ENCODE measurements around the gene KLF11.
"Not testable (repeated sequence)": the region's sequence is repeated elsewhere in the genome, so short reads cannot be mapped to it uniquely, and the experiment has no call there.

KLF11 gene

DNA sequence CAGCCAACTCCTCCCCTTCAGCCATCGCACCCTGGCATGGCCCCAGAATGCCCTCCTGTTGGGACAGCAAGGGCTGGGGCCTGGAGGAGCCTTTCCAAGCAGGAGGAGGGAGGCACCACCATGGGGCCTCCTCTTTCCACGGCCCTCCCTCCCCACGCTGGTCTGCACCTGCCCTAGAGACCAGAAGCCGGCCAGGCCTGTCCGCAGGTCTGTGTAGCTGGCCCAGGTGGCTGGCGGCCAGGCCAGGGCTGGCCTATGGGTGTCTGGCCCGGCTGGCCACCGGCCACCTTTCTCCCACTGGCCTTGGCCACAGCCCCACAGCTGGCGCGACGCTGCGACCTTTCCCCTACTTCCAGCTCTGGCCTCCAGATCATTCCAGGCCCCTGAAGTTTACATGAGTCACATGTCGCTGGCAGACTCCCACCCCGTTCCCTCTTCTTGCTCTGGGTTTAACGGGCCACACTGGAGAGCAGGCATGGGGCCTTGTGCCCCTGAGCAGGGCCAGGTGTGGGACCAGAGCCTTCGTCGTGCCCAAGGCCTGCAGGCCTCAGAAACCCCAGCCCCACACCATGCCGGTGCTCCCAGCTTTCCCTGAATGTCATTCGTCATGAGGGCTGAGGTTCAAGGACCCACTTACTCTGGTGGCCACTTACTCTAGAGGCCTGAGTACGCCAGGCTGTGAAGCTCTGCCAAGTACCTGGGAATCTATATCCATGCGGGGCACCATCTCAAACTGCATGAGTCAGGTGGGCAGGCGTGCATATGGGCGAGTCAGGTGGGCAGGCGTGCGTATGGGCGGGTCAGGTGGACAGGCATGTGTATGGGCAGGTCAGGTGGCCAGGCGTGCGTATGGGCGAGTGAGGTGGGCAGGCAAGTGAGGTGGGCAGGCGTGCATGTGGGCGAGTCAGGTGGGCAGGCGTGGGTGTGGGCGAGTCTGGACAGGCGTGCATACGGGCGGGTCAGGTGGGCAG lies 33.3 kb upstream of the KLF11 start:
- DNase-seq = no peak

DNA sequence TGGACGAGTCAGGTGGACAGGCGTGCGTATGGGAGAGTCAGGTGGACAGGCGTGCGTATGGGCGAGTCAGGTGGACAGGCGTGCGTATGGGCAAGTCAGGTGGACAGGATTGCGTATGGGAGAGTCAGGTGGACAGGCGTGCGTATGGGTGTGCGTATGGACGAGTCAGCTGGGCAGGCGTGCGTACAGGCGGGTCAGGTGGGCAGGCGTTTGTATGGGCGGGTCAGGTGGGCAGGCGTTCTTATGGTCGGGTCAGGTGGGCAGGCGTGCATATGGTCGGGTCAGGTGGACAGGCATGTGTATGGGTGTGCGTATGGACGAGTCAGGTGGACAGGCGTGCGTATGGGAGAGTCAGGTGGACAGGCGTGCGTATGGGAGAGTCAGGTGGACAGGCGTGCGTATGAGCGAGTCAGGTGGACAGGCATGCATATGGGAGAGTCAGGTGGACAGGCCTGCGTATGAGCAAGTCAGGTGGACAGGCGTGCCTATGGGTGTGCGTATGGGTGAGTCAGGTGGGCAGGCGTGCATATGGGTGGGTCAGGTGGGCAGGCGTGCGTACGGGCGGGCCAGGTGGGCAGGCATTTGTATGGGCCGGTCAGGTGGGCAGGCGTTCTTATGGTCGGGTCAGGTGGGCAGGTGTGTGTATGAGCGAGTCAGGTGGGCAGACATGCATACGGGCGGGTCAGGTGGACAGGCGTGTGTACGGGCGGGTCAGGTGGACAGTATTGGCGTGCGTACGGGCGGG lies 32.3 kb upstream of the KLF11 start:
- DNase-seq = not testable (repeated sequence)

DNA sequence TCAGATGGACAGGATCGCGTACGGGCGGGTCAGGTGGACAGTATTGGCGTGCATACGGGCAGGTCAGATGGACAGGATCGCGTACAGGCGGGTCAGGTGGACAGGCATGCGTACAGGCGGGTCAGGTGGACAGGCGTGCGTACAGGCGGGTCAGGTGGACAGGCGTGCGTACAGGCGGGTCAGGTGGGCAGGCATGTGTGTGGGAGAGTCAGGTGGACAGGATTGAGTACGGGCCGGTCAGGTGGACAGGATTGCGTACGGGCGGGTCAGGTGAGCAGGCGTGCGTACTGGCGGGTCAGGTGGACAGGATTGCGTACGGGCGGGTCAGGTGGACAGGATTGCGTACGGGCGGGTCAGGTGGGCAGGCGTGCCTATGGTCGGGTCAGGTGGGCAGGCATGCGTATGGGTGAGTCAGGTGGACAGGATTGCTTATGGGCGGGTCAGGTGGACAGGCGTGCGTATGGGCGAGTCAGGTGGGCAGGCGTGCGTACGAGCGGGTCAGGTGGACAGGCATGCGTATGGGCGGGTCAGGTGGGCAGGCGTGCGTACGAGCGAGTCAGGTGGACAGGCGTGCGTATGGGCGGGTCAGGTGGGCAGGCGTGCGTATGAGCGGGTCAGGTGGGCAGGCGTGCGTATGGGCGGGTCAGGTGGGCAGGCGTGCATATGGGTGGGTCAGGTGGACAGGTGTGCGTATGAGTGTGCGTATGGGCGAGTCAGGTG lies 31.6 kb upstream of the KLF11 start:
- not testable (repeated sequence) for DNase-seq

DNA sequence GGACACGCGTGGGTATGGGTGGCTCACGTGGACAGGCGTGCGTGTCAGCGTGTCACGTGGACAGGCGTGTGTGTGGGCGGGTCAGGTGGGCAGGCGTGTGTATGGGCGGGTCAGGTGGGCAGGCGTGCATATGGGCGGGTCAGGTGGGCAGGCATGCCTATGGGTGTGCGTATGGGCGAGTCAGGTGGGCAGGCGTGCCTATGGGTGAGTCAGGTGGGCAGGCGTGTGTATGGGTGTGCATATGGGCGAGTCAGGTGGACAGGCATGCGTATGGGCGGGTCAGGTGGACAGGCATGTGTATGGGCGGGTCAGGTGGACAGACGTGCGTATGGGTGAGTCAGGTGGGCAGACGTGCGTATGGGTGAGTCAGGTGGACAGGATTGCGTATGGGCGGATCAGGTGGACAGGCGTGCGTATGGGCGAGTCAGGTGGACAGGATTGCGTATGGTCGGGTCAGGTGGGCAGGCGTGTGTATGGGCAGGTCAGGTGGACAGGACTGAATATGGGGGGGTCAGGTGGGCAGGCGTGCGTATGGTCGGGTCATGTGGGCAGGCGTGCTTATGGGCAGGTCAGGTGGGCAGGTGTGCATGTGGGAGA lies 30.9 kb upstream of the KLF11 start:
- not testable (repeated sequence) for DNase-seq

DNA sequence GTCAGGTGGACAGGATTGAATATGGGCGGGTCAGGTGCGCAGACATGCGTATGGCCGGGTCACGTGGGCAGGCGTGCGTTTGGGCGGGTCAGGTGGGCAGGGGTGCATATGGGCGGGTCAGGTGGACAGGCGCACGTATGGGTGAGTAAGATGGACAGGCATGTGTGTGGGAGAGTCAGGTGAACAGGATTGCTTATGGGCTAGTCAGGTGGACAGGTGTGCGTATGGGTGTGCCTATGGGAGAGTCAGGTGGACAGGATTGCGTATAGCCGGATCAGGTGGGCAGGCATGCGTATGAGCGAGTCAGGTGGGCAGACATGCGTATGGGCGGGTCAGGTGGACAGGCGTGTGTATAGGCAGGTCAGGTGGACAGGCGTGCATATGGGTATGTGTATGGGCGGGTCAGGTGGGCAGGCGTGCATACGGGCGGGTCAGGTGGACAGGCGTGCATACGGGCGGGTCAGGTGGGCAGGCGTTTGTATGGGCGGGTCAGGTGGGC lies 30.3 kb upstream of the KLF11 start:
- no peak for DNase-seq

DNA sequence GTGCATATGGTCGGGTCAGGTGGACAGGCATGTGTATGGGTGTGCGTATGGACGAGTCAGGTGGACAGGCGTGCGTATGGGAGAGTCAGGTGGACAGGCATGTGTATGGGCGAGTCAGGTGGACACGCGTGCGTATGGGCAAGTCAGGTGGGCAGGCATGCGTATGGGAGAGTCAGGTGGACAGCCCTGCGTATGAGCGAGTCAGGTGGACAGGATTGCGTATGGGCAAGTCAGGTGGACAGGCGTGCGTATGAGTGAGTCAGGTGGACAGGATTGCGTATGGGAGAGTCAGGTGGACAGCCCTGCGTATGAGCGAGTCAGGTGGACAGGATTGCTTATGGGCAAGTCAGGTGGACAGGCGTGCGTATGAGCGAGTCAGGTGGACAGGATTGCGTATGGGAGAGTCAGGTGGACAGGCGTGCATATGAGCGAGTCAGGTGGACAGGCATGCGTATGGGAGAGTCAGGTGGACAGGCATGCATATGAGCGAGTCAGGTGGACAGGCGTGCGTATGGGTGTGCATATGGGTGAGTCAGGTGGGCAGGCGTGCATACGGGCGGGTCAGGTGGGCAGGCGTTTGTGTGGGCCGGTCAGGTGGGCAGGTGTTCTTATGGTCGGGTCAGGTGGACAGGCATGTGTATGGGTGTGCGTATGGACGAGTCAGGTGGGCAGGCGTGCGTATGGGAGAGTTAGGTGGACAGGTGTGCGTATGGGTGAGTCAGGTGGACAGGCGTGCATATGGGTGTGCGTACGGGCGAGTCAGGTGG lies 29.5 kb upstream of the KLF11 start:
- DNase-seq = not testable (repeated sequence)

DNA sequence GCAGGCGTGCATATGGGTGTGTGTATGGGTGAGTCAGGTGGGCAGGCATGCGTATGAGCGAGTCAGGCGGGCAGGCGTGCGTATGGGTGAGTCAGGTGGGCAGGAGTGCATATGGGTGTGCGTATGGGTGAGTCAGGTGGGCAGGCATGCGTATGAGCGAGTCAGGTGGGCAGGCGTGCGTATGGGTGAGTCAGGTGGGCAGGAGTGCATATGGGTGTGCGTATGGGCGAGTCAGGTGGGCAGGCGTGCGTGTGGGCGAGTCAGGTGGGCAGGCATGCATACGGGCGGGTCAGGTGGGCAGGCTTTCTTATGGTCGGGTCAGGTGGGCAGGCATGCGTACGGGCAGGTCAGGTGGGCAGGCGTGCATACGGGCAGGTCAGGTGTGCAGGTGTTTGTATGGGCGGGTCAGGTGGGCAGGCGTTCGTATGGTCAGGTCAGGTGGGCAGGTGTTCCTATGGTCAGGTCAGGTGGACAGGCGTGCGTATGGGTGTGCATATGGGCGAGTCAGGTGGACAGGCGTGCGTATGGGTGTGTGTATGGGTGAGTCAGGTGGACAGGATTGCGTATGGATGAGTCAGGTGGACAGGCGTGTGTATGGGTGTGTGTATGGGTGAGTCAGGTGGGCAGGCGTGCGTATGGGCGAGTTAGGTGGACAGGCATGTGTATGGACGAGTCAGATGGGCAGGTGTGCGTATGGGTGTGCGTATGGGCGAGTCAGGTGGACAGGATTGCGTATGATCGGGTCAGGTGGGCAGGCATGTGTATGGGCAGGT lies 28.7 kb upstream of the KLF11 start:
- no peak for DNase-seq

DNA sequence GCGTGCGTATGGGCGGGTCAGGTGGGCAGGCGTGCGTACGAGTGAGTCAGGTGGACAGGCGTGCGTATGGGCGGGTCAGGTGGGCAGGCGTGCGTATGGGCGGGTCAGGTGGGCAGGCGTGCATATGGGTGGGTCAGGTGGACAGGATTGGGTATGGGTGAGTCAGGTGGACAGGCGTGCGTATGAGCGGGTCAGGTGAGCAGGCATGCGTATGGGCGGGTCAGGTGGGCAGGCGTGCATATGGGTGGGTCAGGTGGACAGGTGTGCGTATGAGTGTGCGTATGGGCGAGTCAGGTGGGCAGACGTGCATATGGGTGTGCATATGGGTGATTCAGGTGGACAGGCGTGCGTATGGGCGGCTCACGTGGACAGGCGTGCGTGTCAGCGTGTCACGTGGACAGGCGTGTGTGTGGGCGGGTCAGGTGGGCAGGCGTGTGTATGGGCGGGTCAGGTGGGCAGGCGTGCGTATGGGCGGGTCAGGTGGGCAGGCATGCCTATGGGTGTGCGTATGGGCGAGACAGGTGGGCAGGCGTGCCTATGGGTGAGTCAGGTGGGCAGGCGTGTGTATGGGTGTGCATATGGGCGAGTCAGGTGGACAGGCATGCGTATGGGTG lies 27.9 kb upstream of the KLF11 start:
- DNase-seq = not testable (repeated sequence)

DNA sequence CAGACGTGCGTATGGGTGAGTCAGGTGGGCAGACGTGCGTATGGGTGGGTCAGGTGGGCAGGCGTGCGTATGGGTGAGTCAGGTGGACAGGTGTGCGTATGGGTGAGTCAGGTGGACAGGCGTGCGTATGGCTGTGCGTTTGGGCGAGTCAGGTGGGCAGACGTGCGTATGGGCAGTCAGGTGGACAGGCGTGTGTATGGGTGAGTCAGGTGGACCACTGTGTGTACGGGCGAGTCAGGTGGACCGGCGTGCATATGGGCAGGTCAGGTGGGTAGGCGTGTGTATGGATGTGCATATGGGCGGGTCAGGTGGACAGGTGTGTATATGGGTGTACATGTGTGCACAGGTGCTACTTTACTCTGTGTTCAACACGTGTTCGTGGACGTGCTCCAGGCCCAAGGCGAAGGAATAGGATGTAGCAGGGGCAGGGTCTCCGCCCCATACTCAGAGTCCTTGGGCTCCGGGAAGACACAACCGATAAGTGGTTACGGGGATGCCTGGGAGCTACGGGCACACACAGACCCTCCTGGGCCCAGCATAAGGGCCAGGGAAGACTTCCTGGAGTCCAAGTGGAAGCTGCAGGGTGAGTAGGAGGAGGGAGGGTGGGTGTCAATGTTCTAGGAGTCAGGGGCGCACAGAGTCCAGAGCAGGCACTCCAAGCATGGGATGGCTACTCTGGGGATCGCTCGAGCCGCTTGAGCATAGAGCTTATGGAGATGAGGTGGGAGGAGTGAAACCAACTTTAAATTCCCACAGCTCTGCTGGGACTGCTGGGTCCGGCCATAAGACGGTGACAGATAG lies 27.1 kb upstream of the KLF11 start:
- no peak for DNase-seq

DNA sequence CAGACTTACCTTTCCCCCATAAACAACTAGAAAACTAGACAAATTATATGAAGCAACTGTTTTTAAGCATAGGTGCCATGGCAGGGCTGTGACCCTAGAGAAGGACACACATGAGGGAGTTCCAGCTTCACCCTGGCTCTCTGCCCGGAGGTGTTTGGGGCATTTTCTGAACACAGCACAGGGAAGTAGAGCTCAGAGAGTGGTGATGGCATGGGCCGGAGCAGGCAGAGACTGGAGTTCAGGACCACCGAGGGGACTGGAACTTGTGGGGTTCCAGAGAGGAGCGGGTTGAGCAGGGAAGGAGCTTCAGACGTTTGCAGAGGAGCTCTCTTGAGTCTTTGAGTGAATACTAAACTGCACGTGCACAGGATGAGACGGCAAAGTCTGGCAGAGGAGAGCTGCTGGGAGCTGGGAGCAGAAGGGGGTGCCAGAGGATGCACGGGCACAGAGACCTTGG lies 26.5 kb upstream of the KLF11 start:
- DNase-seq = no peak

DNA sequence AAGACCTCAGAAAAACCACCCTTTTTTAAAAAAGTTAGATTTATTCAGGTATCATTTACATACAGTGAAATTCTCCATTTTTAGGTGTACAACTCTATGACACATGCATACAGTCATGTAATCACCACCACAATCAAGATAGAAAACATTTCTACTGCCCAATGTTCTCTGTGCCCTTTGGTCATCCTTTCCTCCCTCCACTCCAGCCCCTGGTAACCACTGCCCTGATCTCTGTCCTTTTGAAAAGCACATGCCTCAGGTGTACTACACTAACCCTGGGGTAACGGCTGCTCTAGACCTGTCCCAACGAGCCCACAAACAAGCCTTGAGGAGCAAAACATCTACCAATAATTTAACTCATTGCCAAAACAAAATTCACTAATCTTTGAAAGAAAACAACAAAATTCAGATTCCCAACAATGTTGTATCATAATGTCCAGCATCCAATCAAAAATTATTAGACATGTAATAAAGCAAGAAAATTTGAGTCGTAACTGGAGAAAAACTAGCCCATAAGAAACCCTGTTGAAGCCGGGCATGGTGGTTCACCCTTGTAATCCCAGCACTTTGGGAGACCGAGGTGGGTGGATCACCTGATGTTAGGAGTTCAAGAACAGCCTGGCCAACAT lies 25.9 kb upstream of the KLF11 start:
- no peak for DNase-seq

DNA sequence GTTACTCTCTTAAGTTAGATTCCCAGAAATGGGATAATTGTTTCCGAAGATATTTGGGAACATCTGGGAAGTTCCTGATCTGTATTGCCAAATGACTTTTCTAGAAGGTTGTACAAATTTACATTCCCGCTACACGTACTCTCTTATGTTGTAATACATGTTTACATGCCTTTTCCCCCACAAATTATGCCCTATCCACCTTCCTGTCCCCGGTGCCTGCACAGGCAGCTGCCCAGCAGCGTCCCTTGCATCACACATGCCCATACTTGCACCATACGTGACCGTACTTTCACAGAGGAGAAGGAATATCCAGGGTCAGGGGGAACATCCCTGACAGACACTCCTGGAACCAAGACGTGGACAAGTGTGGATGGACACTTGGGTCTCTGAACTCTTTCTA lies 24.2 kb upstream of the KLF11 start:
- DNase-seq = no peak

DNA sequence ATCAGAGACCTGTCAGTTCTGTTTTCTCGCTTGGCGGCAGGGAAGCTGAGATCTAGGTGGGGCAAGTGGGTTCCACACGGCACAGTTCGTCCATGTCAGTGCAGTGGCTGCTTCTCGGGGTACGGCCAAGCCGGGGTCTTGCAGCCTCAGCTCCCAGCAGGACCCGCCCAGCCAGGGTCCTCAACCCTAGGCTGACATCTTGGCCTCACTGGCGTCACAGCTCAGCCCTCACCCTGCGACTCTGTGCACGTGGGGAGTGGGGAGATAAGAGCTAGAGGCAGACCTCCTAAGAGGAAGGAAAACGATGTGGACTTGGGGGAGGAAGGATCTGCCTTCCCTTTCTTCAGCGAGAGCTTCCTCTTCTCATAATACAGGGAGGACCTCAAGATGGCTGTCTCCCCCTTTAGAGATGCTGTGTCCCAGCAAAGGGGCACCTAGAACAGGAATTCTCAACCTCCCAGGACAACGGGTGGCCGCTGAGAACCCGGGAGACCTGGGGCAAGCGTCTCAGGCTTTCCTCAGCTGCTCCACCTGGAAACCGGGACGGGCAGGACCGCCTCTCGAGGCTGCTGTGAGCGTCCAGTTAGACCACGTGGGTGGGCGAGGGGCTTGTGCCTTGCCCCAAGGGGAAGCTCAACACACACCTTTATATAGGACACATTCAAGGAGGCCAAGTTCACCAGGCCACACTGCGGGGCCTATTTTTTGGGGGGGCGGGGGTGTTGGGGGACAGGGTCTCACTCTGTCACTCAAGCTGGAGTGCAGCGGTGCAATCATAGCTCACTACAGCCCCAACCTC lies 23.5 kb upstream of the KLF11 start:
- no peak for DNase-seq

DNA sequence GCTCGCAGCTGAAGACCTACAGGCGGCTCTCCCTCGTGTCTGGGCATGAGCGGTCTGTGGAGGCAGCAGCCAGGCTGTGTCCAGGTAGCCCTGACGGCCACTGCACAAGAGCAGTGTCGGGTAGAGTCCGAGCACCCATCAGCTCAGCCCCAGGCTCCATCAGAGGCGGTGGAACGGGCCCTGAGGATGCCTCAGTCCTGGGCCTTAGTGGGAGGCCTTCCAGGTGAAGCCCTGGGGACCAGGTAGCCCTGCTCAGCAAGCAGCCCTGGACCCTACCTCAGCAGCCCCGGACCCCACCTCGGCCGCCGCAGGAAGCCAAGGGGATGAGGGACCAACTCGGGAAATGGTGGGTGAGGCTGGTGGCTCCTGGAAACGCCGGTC lies 21.3 kb upstream of the KLF11 start:
- DNase-seq = no peak

DNA sequence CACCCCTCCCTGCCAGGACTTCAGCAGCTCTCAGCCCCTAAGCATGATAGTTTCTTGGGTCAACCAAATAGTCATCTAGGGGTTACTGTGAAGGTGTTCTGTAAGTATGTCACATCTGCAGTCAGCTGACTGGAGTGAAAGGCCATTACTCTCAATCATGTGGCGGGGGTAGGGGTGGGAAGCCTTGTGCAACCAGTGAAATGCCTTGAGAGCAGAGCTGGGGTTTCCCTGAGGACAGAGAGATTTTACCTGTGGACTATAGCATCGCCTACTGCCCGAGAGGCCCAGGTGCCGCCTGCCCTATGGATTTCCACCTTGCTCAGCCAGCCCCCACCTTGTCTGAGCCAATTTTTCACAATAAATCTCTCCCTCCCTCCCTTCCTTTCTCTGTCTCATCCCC lies 20.9 kb upstream of the KLF11 start:
- no peak for DNase-seq

DNA sequence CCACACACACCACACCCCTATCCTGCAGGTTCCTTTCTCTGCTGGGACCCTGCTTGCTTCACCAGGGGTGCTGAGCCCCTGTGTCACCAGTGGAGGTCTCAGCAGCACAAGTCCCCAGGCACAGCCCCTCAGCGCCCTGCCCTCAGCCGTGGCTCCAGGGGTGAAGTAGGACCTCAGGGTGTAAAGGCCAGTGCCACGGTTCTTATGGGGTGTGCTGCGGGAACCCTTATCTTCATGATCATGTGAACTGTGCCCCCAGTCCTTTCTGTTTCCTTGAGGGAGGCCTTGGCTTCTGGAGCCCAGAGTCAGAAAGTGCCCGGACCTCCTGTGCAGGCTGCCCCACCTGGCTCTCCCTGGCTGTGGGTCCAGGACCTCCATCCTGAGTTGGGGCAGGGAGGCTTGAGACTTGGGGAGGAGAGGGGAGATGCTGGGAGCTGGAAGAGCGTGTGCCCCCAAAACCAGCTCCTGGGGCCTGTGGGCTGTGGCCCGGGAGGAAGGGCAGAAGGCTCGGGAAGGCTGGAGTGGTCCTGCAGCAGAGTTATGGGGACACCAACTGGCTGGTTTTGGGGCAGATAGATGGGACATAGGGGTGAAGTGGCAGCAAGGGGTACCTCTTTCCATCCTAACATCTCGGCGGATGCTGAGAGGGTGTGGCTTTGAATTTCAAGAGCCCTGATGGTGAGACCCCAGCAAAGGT lies 20.2 kb upstream of the KLF11 start:
- no peak for DNase-seq

DNA sequence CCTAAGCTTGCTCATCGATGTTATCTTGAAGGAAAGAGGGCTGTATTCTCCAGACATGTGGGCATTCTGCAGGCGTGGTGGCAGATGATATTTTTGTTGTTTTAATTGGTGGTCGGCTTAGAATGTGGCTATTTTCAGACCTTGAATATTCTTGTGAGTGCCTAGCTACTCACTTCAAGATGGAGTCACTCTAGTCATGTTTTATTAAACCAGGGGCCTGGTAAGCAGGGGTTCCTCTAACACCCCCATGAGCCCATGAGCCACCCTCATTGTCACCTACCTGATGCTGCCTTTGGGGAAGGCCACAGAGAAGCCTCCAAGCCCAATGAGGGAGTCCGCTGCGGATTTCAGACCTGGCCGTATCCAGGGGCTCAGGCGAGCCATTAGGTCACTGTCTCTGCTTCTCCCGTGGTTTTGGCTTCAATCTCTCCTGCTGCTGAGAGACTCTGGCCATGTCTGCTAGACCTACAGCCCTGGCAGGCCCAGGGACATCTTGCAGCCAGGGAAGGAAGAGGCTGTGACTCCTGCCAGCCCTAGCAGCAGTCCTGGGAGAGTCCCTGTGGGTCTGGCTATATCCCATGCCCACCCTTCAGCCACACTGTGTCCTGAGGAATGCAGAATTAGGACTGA lies 16.3 kb upstream of the KLF11 start:
- DNase-seq = no peak
